ENCODE results near the gene SIGLEC1.
A peak's percentile ranks its signal among the peaks of the same experiment; 100 is the strongest.

Gene SIGLEC1

GRCh38 chr20:3724356-3724755 is 12.0 kb upstream of the SIGLEC1 start:
- no peak for DNase-seq

- DNase-seq, result no peak
Observed at GRCh38 chr20:3723284-3723683, 10.9 kb upstream of the SIGLEC1 start.

GRCh38 chr20:3721912-3722311 is 9.5 kb upstream of the SIGLEC1 start:
- no peak for DNase-seq

GRCh38 chr20:3720626-3721025 is 8.2 kb upstream of the SIGLEC1 start:
- no peak for DNase-seq

GRCh38 chr20:3720068-3720467 is 7.7 kb upstream of the SIGLEC1 start:
- no peak for DNase-seq

- no peak for DNase-seq
Observed at GRCh38 chr20:3719046-3719445, 6.6 kb upstream of the SIGLEC1 start.

GRCh38 chr20:3716195-3716834 is 3.9 kb upstream of the SIGLEC1 start:
- DNase-seq, result no peak

- no peak for DNase-seq
Observed at GRCh38 chr20:3714092-3714491, 1.7 kb upstream of the SIGLEC1 start.

GRCh38 chr20:3711484-3711941 is 887 bp downstream of the SIGLEC1 start:
- no peak for DNase-seq

- DNase-seq, result peak; percentile 22 to 61
Observed at GRCh38 chr20:3710703-3711483, 1.5 kb downstream of the SIGLEC1 start.

GRCh38 chr20:3710011-3710466 is 2.4 kb downstream of the SIGLEC1 start:
- no peak for DNase-seq

- no peak for DNase-seq
Observed at GRCh38 chr20:3707508-3707899, 4.9 kb downstream of the SIGLEC1 start.

GRCh38 chr20:3706774-3707507 is 5.5 kb downstream of the SIGLEC1 start:
- no peak for DNase-seq

GRCh38 chr20:3705970-3706739 is 6.2 kb downstream of the SIGLEC1 start:
- DNase-seq, result no peak

GRCh38 chr20:3705491-3705969 is 6.9 kb downstream of the SIGLEC1 start:
- DNase-seq, result no peak

- no peak for DNase-seq
Observed at GRCh38 chr20:3704087-3704486, 8.3 kb downstream of the SIGLEC1 start.

- no peak for DNase-seq
Observed at GRCh38 chr20:3702611-3703391, 9.6 kb downstream of the SIGLEC1 start.

GRCh38 chr20:3701061-3701998 is 11.1 kb downstream of the SIGLEC1 start:
- no peak for DNase-seq

- no peak for DNase-seq
Observed at GRCh38 chr20:3699037-3699436, 13.4 kb downstream of the SIGLEC1 start.

- DNase-seq, result no peak
Observed at GRCh38 chr20:3698591-3699001, 13.8 kb downstream of the SIGLEC1 start.
